Activated T-helper 1 cell treated with anti-CD3 and anti-CD28 coated beads, Interleukin-12 subunit alpha, Interleukin-12 subunit beta, Interleukin-2, Interleukin-4 antibody, amounts not matched to agents 30 ng/mL and 10 ng/mL and 1 ng/mL, durations not matched to agents 14 hours and 24 hours and 36 hours (primary cell): ENCODE results near the gene FN3KRP. TPM values are rescaled to one million over a fixed set of nuclear protein-coding genes. Genes with fewer than 3 reads are reported as not detected.

ENCODE experiments used
- DNase-seq: peaks from one replicate; pipeline ENCODE4 v3.0.0; 2021; ENCODE audit warnings: low spot score
- H3K27ac Mint-ChIP-seq: one replicate; pipeline ENCODE4 v1.8.0; 2021; ENCODE audit warnings: mild to moderate bottlenecking, mixed read lengths
- H3K27me3 Mint-ChIP-seq: one replicate; pipeline ENCODE4 v1.8.0; 2022; ENCODE audit warnings: mild to moderate bottlenecking, moderate library complexity, mixed read lengths; ENCODE audit not compliant: insufficient read depth
- H3K36me3 Mint-ChIP-seq: one replicate; pipeline ENCODE4 v1.8.0; 2021; ENCODE audit warnings: low read depth, mixed read lengths
- H3K4me1 Mint-ChIP-seq: one replicate; pipeline ENCODE4 v1.8.0; 2021; ENCODE audit warnings: low read depth, mixed read lengths
- H3K4me3 Mint-ChIP-seq: one replicate; pipeline ENCODE4 v1.8.0; 2021; ENCODE audit warnings: mild to moderate bottlenecking, moderate library complexity, mixed read lengths
- H3K9me3 Mint-ChIP-seq: one replicate; pipeline ENCODE4 v1.8.0; 2021; ENCODE audit warnings: mixed read lengths
- intact Hi-C: fragments of 100-400 bp; cut with micrococcal nuclease; formaldehyde crosslinking; loops from one replicate; pipeline ENCODE4 v1.15.1; 2024
- total RNA-seq: library from RNA; stranded (reverse); gene quantifications from 2 replicates; pipeline ENCODE4 v1.2.3, GENCODE V29; 2022

FN3KRP gene
- total RNA-seq, 1 donor from 2014 or later = 37.6 TPM

DNA sequence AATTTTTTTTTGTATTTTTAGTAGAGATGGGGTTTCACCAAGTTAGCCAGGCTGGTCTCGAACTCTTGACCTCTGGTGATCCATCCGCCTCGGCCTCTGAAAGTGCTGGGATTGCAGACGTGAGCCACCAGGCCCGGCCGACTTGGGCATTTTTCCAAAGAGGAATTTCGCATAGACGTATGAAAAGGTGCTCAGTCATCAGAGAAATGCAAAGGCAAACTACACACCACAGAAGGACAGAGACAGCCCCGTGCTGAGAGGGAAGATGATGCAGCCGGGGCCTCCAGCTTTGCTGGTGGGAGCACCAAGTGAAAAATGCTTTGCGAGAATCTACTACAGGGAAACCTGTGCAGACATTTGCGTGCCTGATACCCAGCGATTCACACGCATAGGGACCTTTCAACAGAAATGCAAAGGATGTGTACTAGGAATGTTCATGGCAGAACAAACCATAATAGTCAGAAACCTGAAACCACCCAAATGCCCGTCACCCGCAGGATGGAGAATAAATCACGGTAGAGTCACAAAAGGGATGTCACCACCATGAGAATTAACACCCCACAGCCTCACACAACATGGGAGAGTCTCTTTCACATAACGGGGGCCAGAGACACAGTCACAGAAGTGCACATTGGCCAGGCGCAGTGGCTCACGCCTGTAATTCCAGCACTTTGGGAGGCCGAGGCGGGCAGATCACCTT, 23.2 kb upstream of the FN3KRP start:
- peaks cover 7% of the 10 kb centered on the region for H3K4me1 Mint-ChIP-seq
- H3K36me3 Mint-ChIP-seq = no peaks in the 10 kb centered on the region
- H3K27me3 Mint-ChIP-seq = peaks cover 8% of the 10 kb centered on the region
- intact Hi-C loops = no loop called here
- DNase-seq = no peak
- no peak overlapping the region for H3K27ac Mint-ChIP-seq
- peaks cover 18% of the 10 kb centered on the region for H3K9me3 Mint-ChIP-seq
- no peak overlapping the region for H3K4me3 Mint-ChIP-seq

- peaks cover 18% of the 10 kb centered on the region for H3K9me3 Mint-ChIP-seq
- DNase-seq = no peak
- peaks cover 10% of the 10 kb centered on the region for H3K27me3 Mint-ChIP-seq
- peaks cover 7% of the 10 kb centered on the region for H3K4me1 Mint-ChIP-seq
- H3K36me3 Mint-ChIP-seq = no peaks in the 10 kb centered on the region
- intact Hi-C loops = no loop called here
- no peak overlapping the region for H3K4me3 Mint-ChIP-seq
- no peak overlapping the region for H3K27ac Mint-ChIP-seq
These were observed 21.9 kb upstream of the FN3KRP start for GRCh38 chr17:82694647-82695046.

DNA sequence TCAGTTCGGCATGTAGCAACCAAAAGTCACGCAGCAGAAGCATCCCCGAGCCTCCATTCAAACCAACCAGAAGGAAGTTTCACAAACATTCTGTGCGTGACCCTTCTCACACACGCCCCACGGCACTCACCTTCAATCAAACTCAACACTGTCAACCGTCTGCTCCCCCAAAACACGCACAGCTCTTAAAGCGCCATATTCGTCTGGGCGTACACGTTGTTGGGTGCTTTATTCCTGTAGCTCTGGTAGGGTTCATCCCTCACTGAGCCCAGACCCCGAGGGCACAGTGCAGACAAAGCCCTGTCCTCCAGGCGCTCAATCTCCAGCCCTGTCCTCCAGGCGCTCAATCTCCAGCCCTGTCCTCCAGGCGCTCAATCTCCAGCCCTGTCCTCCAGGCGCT, 20.2 kb upstream of the FN3KRP start:
- peaks cover 10% of the 10 kb centered on the region for H3K27me3 Mint-ChIP-seq
- no peak for DNase-seq
- intact Hi-C loops = no loop called here
- no peak overlapping the region for H3K27ac Mint-ChIP-seq
- no peak overlapping the region for H3K4me3 Mint-ChIP-seq
- peaks cover 18% of the 10 kb centered on the region for H3K9me3 Mint-ChIP-seq
- no peaks in the 10 kb centered on the region for H3K36me3 Mint-ChIP-seq
- no peaks in the 10 kb centered on the region for H3K4me1 Mint-ChIP-seq

GRCh38 chr17:82696916-82697807, 19.3 kb upstream of the FN3KRP start:
- intact Hi-C loops = no loop called here
- Mint-ChIP-seq H3K36me3 (no peaks in the 10 kb centered on the region), H3K4me1 (no peaks in the 10 kb centered on the region), H3K27me3 (peaks cover 10% of the 10 kb centered on the region), H3K4me3 (peak overlapping the region; percentile 58), H3K9me3 (peaks cover 18% of the 10 kb centered on the region), H3K27ac (no peak overlapping the region)
- no peak for DNase-seq

DNA sequence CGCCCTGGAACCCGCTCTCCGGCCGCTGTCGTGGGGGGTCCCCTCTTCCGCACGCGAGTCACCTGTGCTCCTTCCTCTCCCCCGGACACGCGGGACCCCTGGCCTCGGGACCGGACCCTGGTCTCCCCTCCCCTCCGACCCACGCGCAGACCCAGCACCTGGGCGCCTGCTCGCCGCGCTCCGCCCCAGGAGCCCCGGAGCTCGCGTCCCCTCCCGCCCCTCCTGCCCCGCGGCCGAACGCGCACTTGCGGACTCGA, 18.8 kb upstream of the FN3KRP start:
- peaks cover 18% of the 10 kb centered on the region for H3K9me3 Mint-ChIP-seq
- no peak for DNase-seq
- no peak overlapping the region for H3K27ac Mint-ChIP-seq
- intact Hi-C loops = loop anchor here (1.0 kb wide), 5 partner anchors 19 to 424 kb away; partner anchors contain the start of genes CSNK1D, CYBC1, FN3KRP and WDR45B
- H3K27me3 Mint-ChIP-seq = peaks cover 10% of the 10 kb centered on the region
- no peaks in the 10 kb centered on the region for H3K4me1 Mint-ChIP-seq
- no peaks in the 10 kb centered on the region for H3K36me3 Mint-ChIP-seq
- peak overlapping the region; percentile 26 for H3K4me3 Mint-ChIP-seq

DNA sequence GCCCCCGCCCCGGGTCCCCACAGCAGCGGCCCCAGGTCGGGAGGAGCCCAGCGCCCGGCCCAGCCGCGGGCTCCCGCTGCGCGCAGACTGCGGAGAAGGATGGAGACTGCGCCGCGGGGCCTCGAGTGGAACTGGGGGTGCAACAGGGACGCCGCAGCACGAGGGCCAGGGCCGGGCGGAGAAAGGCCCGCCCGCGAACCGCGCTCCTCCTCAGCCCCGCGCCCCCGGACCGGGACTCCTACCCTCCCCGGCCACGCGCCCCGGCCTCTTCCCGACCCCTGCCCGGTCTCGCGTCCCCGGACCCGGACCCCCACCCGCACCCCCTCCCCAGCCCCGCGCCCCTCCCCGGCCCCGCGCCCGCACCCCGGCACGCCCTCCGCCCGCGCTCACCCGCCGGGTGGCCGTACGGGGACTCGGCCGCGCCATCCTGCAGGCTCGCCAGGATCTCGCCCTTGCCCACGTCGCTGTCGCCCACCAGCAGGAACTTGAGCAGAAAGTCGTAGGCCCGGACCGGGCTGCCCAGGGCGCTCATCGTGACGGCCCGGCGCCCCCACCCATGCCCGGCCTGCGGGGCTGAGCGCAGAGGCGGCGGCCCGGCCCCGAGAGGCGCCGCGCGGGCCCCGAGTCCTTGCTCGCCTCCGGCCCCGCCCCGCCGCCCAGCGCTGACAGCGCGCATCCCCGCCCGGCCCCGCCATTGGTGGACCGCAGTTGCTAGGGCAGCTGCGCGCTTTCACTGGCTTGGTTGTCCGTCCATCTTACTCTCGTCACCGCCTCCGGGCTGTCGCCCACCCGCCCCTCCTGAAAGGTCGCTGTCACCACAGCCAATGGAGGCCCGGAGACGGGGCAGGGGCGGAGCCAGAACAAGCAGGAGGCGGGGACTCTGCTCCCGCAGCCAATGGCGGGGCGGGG, 18.2 kb upstream of the FN3KRP start, which contains the start of gene RAB40B:
Gene RAB40B, minus strand, starts transcription at position 634 of the 909 bp plus-strand sequence. Its CDS starts 102 bp downstream, at position 532.
- intact Hi-C loops = loop anchor here (1.0 kb wide), 5 partner anchors 18 to 425 kb away; partner anchors contain the start of genes CSNK1D, CYBC1, FN3KRP and WDR45B
- Mint-ChIP-seq H3K9me3 (peaks cover 15% of the 10 kb centered on the region), H3K36me3 (no peaks in the 10 kb centered on the region), H3K4me3 (peak within 1 kb of the TSS; percentile 83), H3K27me3 (peaks cover 10% of the 10 kb centered on the region), H3K4me1 (no peaks in the 10 kb centered on the region), H3K27ac (no peak within 1 kb of the TSS)
- peak; percentile 98 for DNase-seq

GRCh38 chr17:82698974-82699442, 17.5 kb upstream of the FN3KRP start:
- no peaks in the 10 kb centered on the region for H3K4me1 Mint-ChIP-seq
- no peak overlapping the region for H3K27ac Mint-ChIP-seq
- H3K4me3 Mint-ChIP-seq = peak overlapping the region; percentile 81
- no peak for DNase-seq
- H3K36me3 Mint-ChIP-seq = no peaks in the 10 kb centered on the region
- intact Hi-C loops = loop anchor here (1.0 kb wide), 5 partner anchors 17 to 426 kb away; partner anchors contain the start of genes CSNK1D, CYBC1, FN3KRP and WDR45B
- peaks cover 10% of the 10 kb centered on the region for H3K27me3 Mint-ChIP-seq
- peaks cover 12% of the 10 kb centered on the region for H3K9me3 Mint-ChIP-seq

GRCh38 chr17:82699551-82699950, 17.0 kb upstream of the FN3KRP start:
- intact Hi-C loops = no loop called here
- peaks cover 8% of the 10 kb centered on the region for H3K27me3 Mint-ChIP-seq
- H3K4me1 Mint-ChIP-seq = no peaks in the 10 kb centered on the region
- peak overlapping the region; percentile 81 for H3K4me3 Mint-ChIP-seq
- H3K36me3 Mint-ChIP-seq = no peaks in the 10 kb centered on the region
- H3K27ac Mint-ChIP-seq = no peak overlapping the region
- no peak for DNase-seq
- H3K9me3 Mint-ChIP-seq = peaks cover 8% of the 10 kb centered on the region

GRCh38 chr17:82702231-82702927, 14.1 kb upstream of the FN3KRP start:
- DNase-seq = no peak
- Mint-ChIP-seq H3K27me3 (peaks cover 2% of the 10 kb centered on the region), H3K27ac (no peak overlapping the region), H3K9me3 (no peaks in the 10 kb centered on the region), H3K4me3 (no peak overlapping the region), H3K36me3 (no peaks in the 10 kb centered on the region), H3K4me1 (no peaks in the 10 kb centered on the region)
- intact Hi-C loops = no loop called here

GRCh38 chr17:82703036-82703745, 13.3 kb upstream of the FN3KRP start:
- H3K4me3 Mint-ChIP-seq = no peak overlapping the region
- no peaks in the 10 kb centered on the region for H3K36me3 Mint-ChIP-seq
- intact Hi-C loops = no loop called here
- no peaks in the 10 kb centered on the region for H3K4me1 Mint-ChIP-seq
- no peak overlapping the region for H3K27ac Mint-ChIP-seq
- no peaks in the 10 kb centered on the region for H3K9me3 Mint-ChIP-seq
- peaks cover 2% of the 10 kb centered on the region for H3K27me3 Mint-ChIP-seq
- DNase-seq = no peak

DNA sequence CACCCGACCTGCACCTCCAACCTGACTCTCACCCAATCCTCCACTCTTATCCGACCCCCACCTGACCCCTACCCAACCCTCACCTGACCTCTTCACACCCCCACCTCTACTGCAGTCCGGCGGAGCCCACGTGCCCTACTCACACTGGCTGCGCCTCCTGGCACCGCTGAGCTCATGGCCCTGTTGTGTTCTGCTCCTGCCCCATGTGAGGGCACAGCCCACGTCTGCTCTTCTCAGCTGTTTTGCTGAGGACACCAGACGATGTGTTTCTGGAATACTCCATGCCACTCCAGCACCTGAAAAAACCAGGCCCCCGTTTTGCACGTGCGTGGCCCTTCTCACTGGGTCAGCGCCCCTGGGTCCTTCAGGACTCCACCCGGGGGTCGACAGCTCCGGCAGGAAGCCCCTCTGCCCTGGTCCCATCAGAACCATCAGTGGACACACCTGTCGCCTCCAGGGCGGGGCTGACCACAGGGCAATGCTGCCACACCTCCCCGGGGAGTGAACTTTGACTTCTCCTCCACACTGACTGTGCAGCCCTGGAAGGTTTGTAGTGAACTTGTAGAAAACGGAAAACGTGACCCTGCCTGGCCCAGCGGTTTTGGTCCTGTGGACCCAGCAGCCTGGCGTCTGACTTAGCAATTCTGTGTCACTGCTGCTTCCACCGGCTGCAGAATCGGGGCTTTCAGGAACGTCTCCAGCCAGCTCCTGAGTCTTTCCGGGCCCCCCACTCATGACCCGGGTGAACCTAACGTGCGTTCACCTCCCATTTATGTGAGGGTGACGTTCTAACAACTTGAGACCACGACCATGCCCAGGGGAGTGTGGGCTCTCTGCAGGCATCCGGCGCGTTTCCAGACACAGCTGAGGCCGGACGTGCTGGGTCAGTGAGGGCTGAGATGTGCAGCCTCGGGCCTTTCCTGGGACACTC, 12.3 kb upstream of the FN3KRP start:
- intact Hi-C loops = no loop called here
- Mint-ChIP-seq H3K36me3 (no peaks in the 10 kb centered on the region), H3K27ac (no peak overlapping the region), H3K4me3 (no peak overlapping the region), H3K4me1 (no peaks in the 10 kb centered on the region), H3K27me3 (peaks cover under 1% of the 10 kb centered on the region), H3K9me3 (no peaks in the 10 kb centered on the region)
- no peak for DNase-seq
